Islet precursor cell (in vitro differentiated cells): Measurements from ENCODE around the gene COIL.
"Not testable (repeated sequence)": the region's sequence is repeated elsewhere in the genome, so short reads cannot be mapped to it uniquely, and the experiment has no call there.

Source experiments
- DNase-seq: peaks from one replicate; pipeline ENCODE4 v3.0.0-alpha.2; 2018

The COIL gene

DNA sequence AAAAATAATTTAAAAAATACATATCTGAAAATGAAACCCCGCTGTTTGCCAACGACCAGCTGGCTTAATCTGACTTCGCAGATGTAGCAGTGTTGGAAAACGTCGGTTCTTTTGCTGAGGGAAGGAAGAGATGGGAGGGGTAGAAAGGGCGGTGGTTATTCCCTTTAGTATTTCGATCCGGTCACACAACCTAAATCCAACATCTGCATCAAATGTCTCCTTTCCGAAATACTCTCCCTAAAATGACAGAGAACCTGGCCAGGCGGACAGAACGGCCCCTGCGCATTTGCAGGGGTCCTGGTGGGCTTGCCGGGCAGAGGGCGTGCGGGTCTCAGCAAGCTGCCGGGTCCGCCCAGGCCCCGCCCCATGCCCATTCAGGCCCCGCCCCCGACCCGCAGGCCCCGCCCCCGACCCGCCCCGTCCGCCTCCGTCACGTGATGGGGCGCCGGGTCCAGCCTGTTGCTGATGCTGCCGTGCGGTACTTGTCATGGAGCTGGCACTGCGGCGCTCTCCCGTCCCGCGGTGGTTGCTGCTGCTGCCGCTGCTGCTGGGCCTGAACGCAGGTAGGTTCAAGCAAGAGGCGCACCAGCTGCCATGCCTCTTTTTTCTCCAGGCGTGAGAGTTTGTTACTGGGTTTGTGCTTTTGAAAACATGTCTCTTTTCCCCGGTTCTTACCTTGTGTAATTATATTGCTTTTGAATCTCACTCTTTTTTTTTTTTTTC is 17.0 kb upstream of the COIL start, which contains the start of gene SCPEP1:
Gene SCPEP1 (plus strand): TSS at position 459 of the 723 bp plus-strand sequence. CDS start 29 bp downstream, at position 488.
- DNase-seq, result peak; percentile 98

DNA sequence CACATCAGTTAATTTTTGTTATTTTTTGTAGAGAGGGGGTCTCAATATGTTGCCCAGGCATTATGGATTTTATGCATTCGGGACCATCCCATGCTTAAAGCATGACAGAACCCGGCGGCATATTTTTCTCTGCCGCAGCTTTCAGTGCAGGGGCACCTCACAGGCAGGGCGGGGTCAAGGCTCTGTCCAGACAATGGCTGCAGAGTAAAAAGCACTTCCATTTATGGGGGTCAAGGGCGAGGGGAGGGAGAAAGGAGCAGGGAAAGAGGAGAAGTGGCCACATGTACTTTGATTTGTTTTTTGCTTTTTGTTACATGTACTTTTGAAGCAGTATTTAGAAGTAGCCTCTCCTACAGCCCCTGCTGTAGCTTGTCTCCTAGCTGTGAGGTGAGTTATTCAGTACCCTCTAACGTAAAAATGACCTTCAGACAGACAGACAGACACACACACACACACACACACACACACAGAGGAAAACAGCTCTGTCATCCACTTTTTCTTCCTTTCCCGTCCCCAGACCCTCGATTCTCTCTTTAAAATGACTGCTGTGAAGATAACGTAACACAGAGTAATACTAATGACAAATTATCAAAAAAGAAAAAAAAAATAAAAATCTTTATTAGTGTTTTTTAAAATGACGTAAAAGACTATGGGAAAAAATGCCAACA is 16.2 kb upstream of the COIL start:
- peak; percentile 50 for DNase-seq

DNA sequence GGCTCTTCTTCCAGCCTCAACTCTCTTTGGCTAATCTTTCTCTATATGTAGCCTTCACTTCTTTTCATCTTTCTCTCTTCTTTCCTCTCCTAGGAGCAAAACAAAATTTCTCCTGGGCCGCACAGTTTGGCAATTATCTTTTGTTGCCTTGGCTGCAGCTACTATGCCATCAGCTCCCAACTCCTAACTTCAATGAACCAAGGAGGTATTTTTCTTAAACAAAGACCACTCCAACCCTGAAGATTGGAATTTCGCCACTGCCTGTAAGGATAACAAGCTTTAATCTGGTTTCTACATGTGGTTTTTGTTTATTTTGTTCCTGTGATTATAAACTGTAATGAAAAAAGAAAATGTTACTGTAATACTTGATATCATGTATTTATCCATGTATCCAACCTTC is 14.8 kb upstream of the COIL start:
- no peak for DNase-seq

GRCh38 chr17:56974055-56974454 is 13.2 kb upstream of the COIL start:
- DNase-seq, result no peak

- DNase-seq, result no peak
Measured at GRCh38 chr17:56973520-56973919, 12.7 kb upstream of the COIL start.

DNA sequence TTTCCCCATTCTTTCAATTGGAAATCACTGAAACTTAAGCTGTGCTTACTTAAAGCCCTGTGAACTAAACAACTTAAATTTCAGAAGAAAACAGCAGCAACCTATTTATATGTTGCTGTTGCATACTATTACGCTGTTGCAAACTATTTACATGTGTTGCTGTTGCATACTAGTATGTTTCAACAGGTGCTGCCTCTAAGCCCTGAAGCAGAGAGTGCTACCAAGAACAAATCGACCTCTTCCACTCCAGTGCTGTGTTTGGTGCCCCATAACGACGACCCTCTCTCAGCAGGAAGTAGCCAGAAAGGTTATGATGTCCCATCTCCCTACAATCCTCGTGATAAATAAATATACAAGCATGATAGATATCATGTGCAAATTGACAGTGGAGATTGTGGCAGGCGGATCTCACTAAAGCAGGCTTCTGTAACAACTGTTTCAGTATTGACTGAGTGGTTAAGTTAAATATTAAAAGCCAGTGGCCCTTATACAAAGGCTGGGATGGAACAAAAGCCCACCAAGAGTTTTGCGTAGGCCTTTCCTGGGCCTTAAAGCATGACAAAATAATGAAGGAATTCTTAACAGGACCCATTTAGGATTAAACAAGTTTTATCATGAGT is 11.4 kb upstream of the COIL start:
- no peak for DNase-seq

GRCh38 chr17:56970974-56971373 is 10.1 kb upstream of the COIL start:
- DNase-seq, result no peak

- DNase-seq, result no peak
Measured at GRCh38 chr17:56966338-56966737, 5.5 kb upstream of the COIL start.

GRCh38 chr17:56965681-56966080 is 4.8 kb upstream of the COIL start:
- DNase-seq, result not testable (repeated sequence)

GRCh38 chr17:56965241-56965640 is 4.4 kb upstream of the COIL start:
- peak; percentile 50 for DNase-seq

- DNase-seq, result no peak
Measured at GRCh38 chr17:56956992-56957391, 3.9 kb downstream of the COIL start.

- DNase-seq, result no peak
Measured at GRCh38 chr17:56949595-56949994, 11.3 kb downstream of the COIL start.

DNA sequence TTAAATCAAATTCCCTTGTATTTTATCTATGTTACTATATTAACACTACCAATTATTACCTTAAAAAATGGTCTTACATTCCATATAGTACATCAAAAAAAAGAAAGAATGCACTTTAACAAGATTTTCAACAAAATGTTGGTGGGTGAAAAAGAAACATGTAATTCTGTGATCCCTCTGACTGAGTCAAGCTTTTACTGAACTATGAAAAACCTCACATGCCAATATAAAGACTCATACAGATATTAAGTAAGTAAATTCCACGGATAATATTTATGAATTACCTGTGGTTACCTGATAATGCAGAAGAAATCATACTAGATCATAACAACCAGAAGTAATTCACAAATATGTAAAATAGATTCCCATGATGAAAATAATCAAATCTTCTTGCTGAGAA is 12.4 kb downstream of the COIL start:
- DNase-seq, result no peak

DNA sequence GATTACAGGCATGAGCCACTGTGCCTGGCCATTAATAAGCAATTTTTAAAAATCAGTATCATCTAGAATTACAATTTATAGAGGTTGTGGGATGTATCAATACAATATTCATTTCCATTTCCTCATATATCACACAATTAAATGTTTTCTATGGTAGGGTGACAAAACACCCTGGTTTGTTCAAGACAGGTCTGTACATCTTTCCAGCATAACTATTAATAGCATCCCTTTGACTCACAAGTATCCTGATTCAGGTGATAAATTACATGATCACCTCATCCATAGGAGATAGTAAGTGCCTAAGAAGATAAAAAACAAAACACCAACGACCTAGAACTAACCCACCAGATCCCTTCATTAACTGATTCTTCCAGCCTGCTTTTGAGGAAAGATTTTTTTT is 13.1 kb downstream of the COIL start:
- no peak for DNase-seq

DNA sequence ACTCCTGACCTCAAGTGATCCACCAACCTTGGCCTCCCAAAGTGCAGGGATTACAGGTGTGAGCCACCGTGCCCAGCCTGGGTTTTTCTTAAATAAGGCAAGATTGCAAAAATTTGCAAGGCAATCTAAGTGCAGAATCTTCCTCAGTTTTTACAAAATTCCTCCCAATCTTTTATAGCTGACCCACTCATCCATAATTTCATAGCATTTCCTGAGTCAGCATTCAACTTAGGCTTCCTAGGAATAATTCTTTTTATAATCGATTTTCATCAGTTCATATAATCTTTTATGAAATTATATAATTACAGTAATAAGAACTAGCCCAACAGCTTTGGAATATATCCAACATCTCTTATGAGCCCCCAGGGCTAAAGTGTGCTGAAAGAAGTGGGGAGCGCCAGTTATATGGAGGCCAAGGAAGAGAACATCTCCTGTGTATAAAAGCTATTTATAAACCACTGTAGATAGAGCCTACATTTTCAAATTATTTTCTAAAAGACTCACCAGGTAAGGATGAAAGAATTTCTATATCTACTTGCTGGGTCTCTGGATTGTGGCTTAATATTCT is 14.8 kb downstream of the COIL start:
- peak; percentile 7 for DNase-seq

- DNase-seq, result peak; percentile 46
Measured at GRCh38 chr17:56943505-56944125, 17.2 kb downstream of the COIL start.

DNA sequence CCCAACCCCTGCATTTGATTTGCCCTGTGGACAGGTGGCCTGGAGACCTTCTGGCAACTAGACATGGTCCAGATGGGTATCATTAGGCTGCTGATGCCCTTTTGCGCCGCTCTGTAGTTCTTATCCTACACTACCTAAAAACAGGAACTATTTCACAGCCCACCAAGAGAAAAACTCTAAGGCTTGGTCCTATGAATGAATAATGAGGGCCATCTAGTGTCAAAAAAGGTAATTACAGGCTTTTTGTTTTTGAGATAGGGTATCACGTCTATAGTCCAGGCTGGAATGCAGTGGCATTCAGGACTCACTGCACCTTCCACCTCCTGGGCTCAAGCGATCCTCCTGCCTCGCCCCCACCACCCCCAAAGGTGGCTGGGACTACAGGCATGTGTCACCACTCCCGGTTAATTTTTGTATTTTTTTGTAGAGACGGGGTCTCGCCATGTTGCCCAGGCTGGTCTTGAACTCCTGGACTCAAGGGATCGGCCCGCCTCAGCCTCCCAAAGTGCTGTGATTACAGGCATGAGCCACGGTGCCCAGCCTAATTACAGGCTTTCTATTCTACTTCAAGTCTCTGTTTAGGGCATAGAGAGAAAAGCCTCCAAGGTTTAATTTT is 20.9 kb downstream of the COIL start:
- no peak for DNase-seq

DNA sequence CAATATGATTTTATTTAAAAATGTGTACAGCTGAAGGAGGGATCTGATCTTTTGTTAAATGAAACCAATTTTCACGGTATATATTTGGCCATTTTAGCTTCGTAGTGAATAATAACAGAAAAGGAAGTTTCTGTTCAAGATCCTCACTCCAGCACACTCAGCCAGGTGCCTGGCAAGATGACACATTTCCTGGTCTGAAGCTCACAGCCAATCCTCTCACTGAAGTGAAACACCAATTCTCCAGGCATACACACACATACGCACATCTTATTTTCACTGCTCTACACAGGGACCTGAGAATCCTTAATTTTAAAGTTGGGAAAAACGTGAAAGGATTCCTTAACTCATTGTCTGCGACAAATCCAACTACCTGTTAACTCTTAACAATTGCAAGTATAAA is 22.6 kb downstream of the COIL start:
- not testable (repeated sequence) for DNase-seq

DNA sequence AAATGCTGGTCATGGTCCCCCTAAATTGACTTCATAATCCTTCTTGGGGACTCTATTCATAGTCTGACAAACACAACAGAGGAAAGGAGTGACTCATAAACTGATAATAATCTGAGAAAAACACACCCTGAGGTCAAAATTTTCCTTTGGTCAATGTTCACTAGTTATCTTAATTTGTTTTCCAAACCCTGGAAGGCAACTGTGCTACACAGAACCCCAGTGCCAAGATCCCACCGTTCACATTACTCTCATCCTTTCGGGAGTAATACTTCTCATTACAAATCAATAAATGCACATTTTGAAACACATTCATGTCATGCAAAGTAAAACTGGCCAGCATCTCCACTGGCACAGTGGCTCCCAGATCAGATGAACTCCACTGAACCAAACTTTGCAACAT is 23.2 kb downstream of the COIL start:
- DNase-seq, result no peak

DNA sequence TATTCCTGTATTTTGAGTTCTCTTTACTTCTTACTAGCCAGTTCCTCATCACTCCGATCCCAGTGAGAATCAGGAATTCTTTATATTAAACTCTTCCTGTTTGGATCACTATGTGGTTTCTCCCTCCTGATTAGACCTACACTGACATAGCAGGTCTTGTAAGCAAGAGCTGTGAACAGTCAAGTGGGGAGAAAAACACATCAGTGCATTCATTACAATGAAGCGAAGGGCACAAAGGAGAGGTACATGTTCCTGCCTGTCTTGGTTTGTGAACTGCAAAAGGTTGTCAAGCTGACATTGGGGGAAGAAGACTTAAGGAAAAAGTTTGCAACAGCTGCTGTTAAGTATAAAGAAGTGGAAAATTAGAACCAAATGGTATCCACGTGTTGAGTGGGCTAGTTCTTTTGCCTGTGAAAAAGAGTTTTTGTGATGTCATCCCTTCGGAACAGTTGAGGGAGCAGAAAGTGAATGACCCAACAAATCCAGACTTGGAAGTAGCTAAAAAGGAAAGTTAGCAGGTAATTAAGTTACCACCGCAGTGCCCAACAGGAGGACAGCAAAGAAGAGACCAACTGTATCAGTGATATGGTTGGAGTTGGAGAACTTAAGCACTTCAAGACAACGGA is 24.0 kb downstream of the COIL start:
- no peak for DNase-seq

DNA sequence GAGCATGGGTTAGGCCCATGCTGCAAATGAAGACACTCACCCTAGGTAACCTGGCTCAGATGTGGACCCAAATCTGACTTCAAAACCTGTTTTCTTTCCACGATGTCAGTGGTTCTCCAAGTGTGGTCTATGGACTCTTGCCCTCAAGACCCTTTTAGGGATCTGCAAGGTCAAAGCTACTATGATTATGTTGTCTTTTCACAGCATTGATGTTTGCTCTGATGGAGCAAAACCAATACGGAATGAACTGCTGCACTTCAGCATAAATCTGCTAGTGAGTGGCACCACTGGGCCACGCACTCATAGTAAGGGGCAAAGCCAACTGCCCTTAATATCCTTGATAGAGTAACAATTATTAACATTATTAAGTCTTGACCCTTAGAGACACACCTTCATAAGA is 25.4 kb downstream of the COIL start:
- DNase-seq, result no peak

- no peak for DNase-seq
Measured at GRCh38 chr17:56934280-56934679, 26.6 kb downstream of the COIL start.
